ENCODE measurements around the gene MIDN.
"Not testable (repeated sequence)": the region's sequence is repeated elsewhere in the genome, so short reads cannot be mapped to it uniquely, and the experiment has no call there.

GRCh38 chr19:1305354-1305753, 57.0 kb downstream of the MIDN start:
- TF ChIP-seq POLR2A, CTCF (IDR thresholded peaks at IDR 0.05): not testable (repeated sequence)

Measured in adrenal gland (tissue), 5 donors.